IMR-90 (cell line): ENCODE data around the gene SLAMF6. TPM values are rescaled to one million over a fixed set of nuclear protein-coding genes. Genes with fewer than 3 reads are reported as not detected.

Experiments
- ATAC-seq: fragments of 200-7000 bp; cut with Tn5 transposase; 2 replicates; pipeline ENCODE4 v1.9.1; 2020; ENCODE audit warnings: low read depth, mild to moderate bottlenecking, moderate library complexity
- BruUV-seq: library from RNA; stranded (reverse); fragments of 400-500 nt; replicated peaks from 2 replicates; lab custom pipeline; 2021; lab: Mats Ljungman, UMichigan
- CTCF ChIA-PET: fragments of 300-600 bp; formaldehyde crosslinking; extraction: SDS; loops from one replicate; lab custom pipeline; 2021; ENCODE audit warnings: antibody characterized with exemption; lab: Yijun Ruan, JAX
- POLR2A ChIA-PET: fragments of 300-600 bp; sonication (Branson Sonifier 250); formaldehyde crosslinking; loops from one replicate; lab custom pipeline; 2022; ENCODE audit warnings: antibody characterized with exemption; ENCODE audit not compliant: unreplicated experiment; lab: Charles Lee
- DNase-seq: peaks from one replicate; pipeline ENCODE4 v3.0.0; 2013
- H2AFZ ChIP-seq: replicated peaks from 2 replicates; pipeline ENCODE3; 2013; ENCODE audit warnings: low read length, mild to moderate bottlenecking; ENCODE audit not compliant: poor library complexity
- H2AK5ac ChIP-seq: 2 replicates; pipeline ENCODE4 v1.6.1; 2013; ENCODE audit warnings: low read depth, low read length, inconsistent platforms
- H2AK9ac ChIP-seq: replicated peaks from 2 replicates; pipeline ENCODE3; 2013; ENCODE audit warnings: mild to moderate bottlenecking, low read depth, low read length, moderate library complexity; ENCODE audit not compliant: poor library complexity
- H2BK120ac ChIP-seq: 2 replicates; pipeline ENCODE4 v1.6.1; 2013; ENCODE audit warnings: low read depth, low read length, inconsistent platforms
- H2BK15ac ChIP-seq: 3 replicates; pipeline ENCODE4 v1.6.1; 2013; ENCODE audit warnings: low read depth, low read length, inconsistent platforms
- H2BK20ac ChIP-seq: 2 replicates; pipeline ENCODE4 v1.6.1; 2013; ENCODE audit warnings: low read depth, mild to moderate bottlenecking, inconsistent platforms, low read length, moderate library complexity
- H2BK5ac ChIP-seq: 2 replicates; pipeline ENCODE4 v1.6.1; 2013; ENCODE audit warnings: mild to moderate bottlenecking, low read depth, low read length, inconsistent platforms; ENCODE audit not compliant: poor library complexity, severe bottlenecking
- H3K14ac ChIP-seq: replicated peaks from 2 replicates; pipeline ENCODE4 v1.6.1; 2013; ENCODE audit warnings: low read depth, low read length, inconsistent platforms
- H3K18ac ChIP-seq: 2 replicates; pipeline ENCODE4 v1.6.1; 2013; ENCODE audit warnings: low read depth, low read length, control low read depth
- H3K23ac ChIP-seq: 2 replicates; pipeline ENCODE4 v1.6.1; 2013; ENCODE audit warnings: low read depth, low read length, inconsistent platforms
- H3K27ac ChIP-seq: 2 replicates; pipeline ENCODE4 v1.5.1; 2013; ENCODE audit warnings: mild to moderate bottlenecking, control low read depth, low read length; ENCODE audit not compliant: insufficient read depth
- H3K27me3 ChIP-seq: 2 replicates; pipeline ENCODE4 v1.6.1; 2013; ENCODE audit warnings: low read length; ENCODE audit not compliant: control insufficient read depth, insufficient read depth
- H3K36me3 ChIP-seq: 2 replicates; pipeline ENCODE4 v1.6.1; 2013; ENCODE audit warnings: low read length, mixed read lengths; ENCODE audit not compliant: control insufficient read depth, insufficient read depth
- H3K4ac ChIP-seq: 2 replicates; pipeline ENCODE4 v1.6.1; 2013; ENCODE audit warnings: low read depth, low read length, inconsistent platforms
- H3K4me1 ChIP-seq: 2 replicates; pipeline ENCODE4 v1.6.1; 2013; ENCODE audit warnings: low read length, mixed read lengths; ENCODE audit not compliant: control insufficient read depth, insufficient read depth
- H3K4me2 ChIP-seq: 2 replicates; pipeline ENCODE4 v1.6.1; 2013; ENCODE audit warnings: low read depth, mild to moderate bottlenecking, control low read depth, low read length, moderate library complexity
- H3K4me3 ChIP-seq: 2 replicates; pipeline ENCODE4 v1.5.1; 2013; ENCODE audit warnings: low read depth, mild to moderate bottlenecking, control low read depth, low read length, moderate library complexity; ENCODE audit not compliant: insufficient read depth
- H3K56ac ChIP-seq: 2 replicates; pipeline ENCODE4 v1.6.1; 2013; ENCODE audit warnings: low read length, inconsistent platforms; ENCODE audit not compliant: insufficient read depth; ENCODE audit errors: extremely low read depth
- H3K79me1 ChIP-seq, 2 experiments: 2 replicates each; pipeline ENCODE4 v1.6.1; 2013; ENCODE audit warnings: low read length in 2 of 2, inconsistent platforms in 1 of 2, low read depth in 1 of 2
- H3K9ac ChIP-seq: 2 replicates; pipeline ENCODE4 v1.6.1; 2013; ENCODE audit warnings: low read depth, low read length, control low read depth
- H3K9me1 ChIP-seq: 2 replicates; pipeline ENCODE4 v1.6.1; 2013; ENCODE audit warnings: low read length, inconsistent platforms; ENCODE audit not compliant: insufficient read depth
- H3K9me3 ChIP-seq: 2 replicates; pipeline ENCODE4 v1.6.1; 2013; ENCODE audit warnings: low read length; ENCODE audit not compliant: control insufficient read depth, insufficient read depth
- H4K20me1 ChIP-seq: 2 replicates; pipeline ENCODE4 v1.6.1; 2013; ENCODE audit warnings: low read length, inconsistent platforms; ENCODE audit not compliant: insufficient read depth
- H4K5ac ChIP-seq: 2 replicates; pipeline ENCODE4 v1.6.1; 2013; ENCODE audit warnings: mild to moderate bottlenecking, low read depth, low read length, control low read depth
- H4K8ac ChIP-seq, 2 experiments: 2 replicates each; pipeline ENCODE4 v1.6.1; 2013; ENCODE audit warnings: low read depth in 2 of 2, low read length in 2 of 2, control low read depth in 1 of 2, inconsistent platforms in 1 of 2
- H4K91ac ChIP-seq: 2 replicates; pipeline ENCODE4 v1.6.1; 2013; ENCODE audit warnings: low read depth, low read length, inconsistent platforms; ENCODE audit not compliant: insufficient read depth
- BHLHE40 ChIP-seq: fragments of 150-350 bp; IDR thresholded peaks from 2 replicates; pipeline ENCODE4 v1.6.1; 2016; ENCODE audit warnings: mild to moderate bottlenecking, low read depth, low read length
- CEBPB ChIP-seq: IDR thresholded peaks from 2 replicates; pipeline ENCODE4 v1.6.1; 2012; ENCODE audit warnings: low read depth, low read length, improper control_type of control experiment
- CHD1 ChIP-seq: IDR thresholded peaks from 2 replicates; pipeline ENCODE4 v1.6.1; 2012; ENCODE audit warnings: low read depth, low read length, improper control_type of control experiment
- CTCF ChIP-seq: conservative IDR thresholded peaks from 2 replicates; pipeline ENCODE4 v1.5.1; 2012; ENCODE audit warnings: mild to moderate bottlenecking, low read depth, low read length, improper control_type of control experiment
- FOS ChIP-seq: fragments of 150-350 bp; IDR thresholded peaks from 2 replicates; pipeline ENCODE4 v1.6.1; 2016; ENCODE audit warnings: low read depth, low read length
- MAFK ChIP-seq: IDR thresholded peaks from 2 replicates; pipeline ENCODE4 v1.6.1; 2012; ENCODE audit warnings: low read depth, low read length, improper control_type of control experiment
- MAZ ChIP-seq: IDR thresholded peaks from 2 replicates; pipeline ENCODE4 v1.6.1; 2012; ENCODE audit warnings: low read depth, mild to moderate bottlenecking, low read length, improper control_type of control experiment, moderate library complexity, borderline replicate concordance
- MXI1 ChIP-seq: IDR thresholded peaks from 2 replicates; pipeline ENCODE4 v1.6.1; 2012; ENCODE audit warnings: low read depth, mild to moderate bottlenecking, low read length, moderate library complexity, borderline replicate concordance
- NFE2L2 ChIP-seq: fragments of 150-350 bp; IDR thresholded peaks from 2 replicates; pipeline ENCODE4 v1.6.1; 2016; ENCODE audit warnings: low read depth, mild to moderate bottlenecking, low read length
- POLR2A ChIP-seq: IDR thresholded peaks from 2 replicates; pipeline ENCODE4 v1.6.1; 2012; ENCODE audit warnings: mild to moderate bottlenecking, low read depth, low read length
- RAD21 ChIP-seq: IDR thresholded peaks from 2 replicates; pipeline ENCODE4 v1.6.1; 2012; ENCODE audit warnings: low read length, improper control_type of control experiment
- RCOR1 ChIP-seq: IDR thresholded peaks from 2 replicates; pipeline ENCODE4 v1.6.1; 2012; ENCODE audit warnings: mild to moderate bottlenecking, low read length, improper control_type of control experiment; ENCODE audit not compliant: insufficient replicate concordance
- RFX5 ChIP-seq: IDR thresholded peaks from 2 replicates; pipeline ENCODE4 v1.8.0; 2012; ENCODE audit warnings: low read depth, mild to moderate bottlenecking, low read length, moderate library complexity
- SMC3 ChIP-seq: fragments of 150-350 bp; IDR thresholded peaks from 2 replicates; pipeline ENCODE4 v1.6.1; 2016; ENCODE audit warnings: low read depth, mild to moderate bottlenecking, antibody characterized with exemption, low read length, moderate library complexity
- USF2 ChIP-seq: fragments of 150-350 bp; IDR thresholded peaks from 2 replicates; pipeline ENCODE4 v1.6.1; 2017; ENCODE audit warnings: mild to moderate bottlenecking, antibody characterized with exemption, low read length, low read depth
- WGBS, 2 experiments: methylation state at CpG; one replicate each; pipeline versions ENCODE4 v1.1.5 to v1.1.7; 2013; ENCODE audit warnings: missing lambda C conversion rate in 2 of 2; ENCODE audit not compliant: insufficient read length in 1 of 2; ENCODE audit errors: extremely low coverage in 2 of 2; 5-methylcytosine and 5-hydroxymethylcytosine counted together
- dilution Hi-C: fragments of 300-500 bp; cut with HindIII; formaldehyde crosslinking; loops from one replicate; pipeline ENCODE4 v1.14.3; 2018; ENCODE audit warnings: low sequenced_read_pairs; ENCODE audit not compliant: unreplicated experiment
- in situ Hi-C: fragments of 300-500 bp; cut with MboI; formaldehyde crosslinking; loops from 3 replicates; pipeline ENCODE4 v1.14.3; 2019; ENCODE audit warnings: low sequenced_read_pairs, inconsistent platforms, mixed read lengths
- intact Hi-C: fragments of 100-400 bp; cut with micrococcal nuclease; formaldehyde crosslinking; loops from 2 replicates; pipeline ENCODE4 v1.10.0; 2022
- polyA plus RNA-seq, 3 experiments: library from polyadenylated mRNA; depleted of rRNA; stranded (reverse); fragments of >200 nt; gene quantifications; 2 replicates each; pipeline ENCODE4 v1.2.3, GENCODE V29; 2012; ENCODE audit warnings: low replicate concordance in 1 of 3
- total RNA-seq: library from RNA; depleted of rRNA; stranded (reverse); fragments of >200 nt; gene quantifications from 2 replicates; pipeline ENCODE4 v1.2.3, GENCODE V29; 2012

The SLAMF6 gene
- total and polyA plus RNA-seq, 2 of the 4 experiments (the other 2 are of a cell fraction): not detected

GRCh38 chr1:160494620-160495019 lies 28.4 kb downstream of the SLAMF6 start:
- Histone ChIP-seq H2BK120ac (no peak overlapping the region), H2AFZ (no peak overlapping the region), H3K9me1 (no peaks in the 10 kb centered on the region), H4K20me1 (no peaks in the 10 kb centered on the region), H3K18ac (no peak overlapping the region), H3K27me3 (no peaks in the 10 kb centered on the region), H2BK15ac (no peak overlapping the region), H2BK5ac (no peak overlapping the region), H3K4ac (no peak overlapping the region), H2BK20ac (no peak overlapping the region), H3K36me3 (no peaks in the 10 kb centered on the region), H3K9ac (no peak overlapping the region), H3K9me3 (no peaks in the 10 kb centered on the region), H3K27ac (no peak overlapping the region), H3K4me1 (no peaks in the 10 kb centered on the region), H3K4me2 (no peak overlapping the region), H2AK5ac (no peak overlapping the region), H3K14ac (no peak overlapping the region), H3K56ac (no peak overlapping the region), H2AK9ac (no peak overlapping the region), H4K8ac (no peak overlapping the region), H3K23ac (no peak overlapping the region), H4K91ac (no peak overlapping the region), H4K5ac (no peak overlapping the region), H3K4me3 (no peak overlapping the region), H3K79me1 (no peaks in the 10 kb centered on the region)
- ChIA-PET POLR2A (no interaction called here), CTCF (no interaction called here)
- dilution Hi-C loops (no loop called here), in situ Hi-C loops (no loop called here), intact Hi-C loops (no loop called here)
- no TSS peak for BruUV-seq
- DNase-seq (no peak), ATAC-seq (no peak)
- TF ChIP-seq MAFK (no peak), BHLHE40 (no peak), CHD1 (no peak), MXI1 (no peak), RAD21 (no peak), CTCF (no peak), FOS (no peak), POLR2A (no peak), CEBPB (no peak), USF2 (no peak), MAZ (no peak), NFE2L2 (no peak), SMC3 (no peak), RCOR1 (no peak), RFX5 (no peak)
- no CpG with 5 or more reads among the region's 3 CpGs for WGBS, 2 experiments
